ENCODE data around the gene LMO3. TPM values are rescaled to one million over a fixed set of nuclear protein-coding genes. Genes with fewer than 3 reads are reported as not detected.

Gene LMO3
- total RNA-seq, 1 experiment from 2014 or later = not detected

GRCh38 chr12:16563504-16563903 lies 42.5 kb downstream of the LMO3 start:
- DNase-seq = no peak
- CTCF ChIA-PET = interaction anchor here (0.5 kb wide), 1 partner anchor 982 kb away, joined by 11 read pairs; no protein-coding TSS in a partner anchor
- TF ChIP-seq CTCF (conservative IDR thresholded peaks at IDR 0.05) (no peak), EZH2 (IDR thresholded peaks at IDR 0.05; ENCODE audit: low read depth) (no peak)
- no peak overlapping the region for H2AFZ ChIP-seq
- no peak overlapping the region for H3K27ac ChIP-seq
- no peaks in the 10 kb centered on the region for H3F3A ChIP-seq (ENCODE audit: insufficient read depth, low read depth)
- no peak overlapping the region for H3K4me3 ChIP-seq
- BruUV-seq (replicated peaks) = no TSS peak
- H3K4me2 ChIP-seq = no peak overlapping the region
- no peaks in the 10 kb centered on the region for H3K4me1 ChIP-seq (replicated peaks; ENCODE audit: insufficient read depth)
- H3K27me3 ChIP-seq (ENCODE audit: insufficient read depth, low read depth) = no peaks in the 10 kb centered on the region
- intact Hi-C loops (cut with micrococcal nuclease; ENCODE audit: unreplicated experiment) = no loop called here
- POLR2A ChIA-PET (ENCODE audit: unreplicated experiment) = no interaction called here
- no peaks in the 10 kb centered on the region for H3K79me2 ChIP-seq (ENCODE audit: low read depth)
- H3K36me3 ChIP-seq (ENCODE audit: low read depth) = no peaks in the 10 kb centered on the region
- H3K9me3 ChIP-seq (ENCODE audit: insufficient read depth, low read depth) = no peaks in the 10 kb centered on the region; the same call in 1 of the 2 replicates
- no peaks in the 10 kb centered on the region for H4K20me1 ChIP-seq (ENCODE audit: insufficient read depth)
- H3K9me2 ChIP-seq (ENCODE audit: insufficient read depth) = no peaks in the 10 kb centered on the region

GRCh38 chr12:16562921-16563320 lies 43.0 kb downstream of the LMO3 start:
- no peaks in the 10 kb centered on the region for H3K9me2 ChIP-seq (ENCODE audit: insufficient read depth)
- H3K36me3 ChIP-seq (ENCODE audit: low read depth) = no peaks in the 10 kb centered on the region
- no peaks in the 10 kb centered on the region for H3F3A ChIP-seq (ENCODE audit: insufficient read depth, low read depth)
- BruUV-seq (replicated peaks) = no TSS peak
- H3K27me3 ChIP-seq (ENCODE audit: insufficient read depth, low read depth) = no peaks in the 10 kb centered on the region
- no peak overlapping the region for H3K27ac ChIP-seq
- H3K4me1 ChIP-seq (replicated peaks; ENCODE audit: insufficient read depth) = no peaks in the 10 kb centered on the region
- no peak overlapping the region for H3K4me3 ChIP-seq
- no peak overlapping the region for H3K4me2 ChIP-seq
- no peak overlapping the region for H2AFZ ChIP-seq
- intact Hi-C loops (cut with micrococcal nuclease; ENCODE audit: unreplicated experiment) = no loop called here
- TF ChIP-seq CTCF (conservative IDR thresholded peaks at IDR 0.05) = no peak
- no peak for TF ChIP-seq EZH2 (IDR thresholded peaks at IDR 0.05; ENCODE audit: low read depth)
- CTCF ChIA-PET = interaction anchor here (0.5 kb wide), 1 partner anchor 982 kb away, joined by 11 read pairs; no protein-coding TSS in a partner anchor
- POLR2A ChIA-PET (ENCODE audit: unreplicated experiment) = interaction anchor here (0.6 to 0.7 kb wide), 2 partner anchors 19 to 852 kb away, joined by 3 to 7 read pairs; no protein-coding TSS in a partner anchor
- no peaks in the 10 kb centered on the region for H3K79me2 ChIP-seq (ENCODE audit: low read depth)
- DNase-seq = no peak
- no peaks in the 10 kb centered on the region for H4K20me1 ChIP-seq (ENCODE audit: insufficient read depth)
- H3K9me3 ChIP-seq (ENCODE audit: insufficient read depth, low read depth) = no peaks in the 10 kb centered on the region; the same call in 1 of the 2 replicates

GRCh38 chr12:16562435-16562834 lies 43.5 kb downstream of the LMO3 start:
- H3K4me3 ChIP-seq = no peak overlapping the region
- H3K9me3 ChIP-seq (ENCODE audit: insufficient read depth, low read depth) = no peaks in the 10 kb centered on the region; the same call in 1 of the 2 replicates
- no peak for DNase-seq
- H3K9me2 ChIP-seq (ENCODE audit: insufficient read depth) = no peaks in the 10 kb centered on the region
- H3K79me2 ChIP-seq (ENCODE audit: low read depth) = no peaks in the 10 kb centered on the region
- no peaks in the 10 kb centered on the region for H3K4me1 ChIP-seq (replicated peaks; ENCODE audit: insufficient read depth)
- POLR2A ChIA-PET (ENCODE audit: unreplicated experiment) = interaction anchor here (0.6 to 0.7 kb wide), 2 partner anchors 19 to 852 kb away, joined by 3 to 7 read pairs; no protein-coding TSS in a partner anchor
- CTCF ChIA-PET = no interaction called here
- no peak overlapping the region for H2AFZ ChIP-seq
- H3K36me3 ChIP-seq (ENCODE audit: low read depth) = no peaks in the 10 kb centered on the region
- TF ChIP-seq EZH2 (IDR thresholded peaks at IDR 0.05; ENCODE audit: low read depth) (no peak), CTCF (conservative IDR thresholded peaks at IDR 0.05) (no peak)
- no peak overlapping the region for H3K4me2 ChIP-seq
- no peaks in the 10 kb centered on the region for H3F3A ChIP-seq (ENCODE audit: insufficient read depth, low read depth)
- no peak overlapping the region for H3K27ac ChIP-seq
- intact Hi-C loops (cut with micrococcal nuclease; ENCODE audit: unreplicated experiment) = no loop called here
- no peaks in the 10 kb centered on the region for H4K20me1 ChIP-seq (ENCODE audit: insufficient read depth)
- no peaks in the 10 kb centered on the region for H3K27me3 ChIP-seq (ENCODE audit: insufficient read depth, low read depth)
- BruUV-seq (replicated peaks) = no TSS peak
